ENCODE data around the gene KPNA6. TPM values are rescaled to one million over a fixed set of nuclear protein-coding genes. Genes with fewer than 3 reads are reported as not detected.

Gene KPNA6
- total and polyA plus RNA-seq, 2 of the 13 experiments (the other 11 are each of a cell fraction or from before 2014, with no cell fraction given): 22.0 to 47.5 TPM

DNA sequence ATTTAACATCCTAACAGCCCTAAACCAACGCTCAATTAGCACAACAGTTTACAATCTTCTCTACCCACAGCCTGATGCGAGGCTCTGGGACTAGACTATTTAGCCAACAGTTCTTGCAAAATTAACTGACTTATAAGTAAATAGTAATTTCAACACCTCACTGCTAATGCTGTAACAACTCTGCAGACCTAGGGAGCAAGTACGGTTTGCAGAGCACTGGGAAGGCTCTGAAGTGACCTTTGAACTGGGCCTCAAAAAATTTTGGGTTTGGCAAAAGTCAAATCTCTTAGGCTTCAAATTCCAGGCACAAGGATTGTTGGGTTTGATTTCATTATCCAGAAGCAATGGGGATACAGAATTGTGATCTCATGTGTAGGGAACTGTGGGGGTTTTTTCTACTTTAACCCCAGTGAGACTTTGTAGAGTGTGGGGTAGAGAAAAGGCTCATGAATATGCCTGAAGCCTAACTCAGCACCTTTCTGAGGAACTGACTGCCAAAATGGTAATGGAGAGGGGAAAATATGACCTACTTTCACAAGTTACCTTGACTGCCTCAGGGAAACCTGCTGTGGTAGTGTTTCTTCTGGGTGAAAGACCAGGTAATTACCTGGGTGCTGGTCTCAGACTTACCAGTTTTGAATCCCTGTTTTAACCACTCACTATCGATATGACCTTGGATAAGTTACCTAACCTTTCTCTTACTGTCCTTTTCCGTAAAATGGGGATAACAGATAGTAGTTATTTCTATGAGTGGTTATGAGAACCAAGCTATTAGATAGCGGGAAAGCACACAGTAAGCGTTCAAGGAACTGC, 70.7 kb downstream of the KPNA6 start (continued):
- TF ChIP-seq, protein P1, sequence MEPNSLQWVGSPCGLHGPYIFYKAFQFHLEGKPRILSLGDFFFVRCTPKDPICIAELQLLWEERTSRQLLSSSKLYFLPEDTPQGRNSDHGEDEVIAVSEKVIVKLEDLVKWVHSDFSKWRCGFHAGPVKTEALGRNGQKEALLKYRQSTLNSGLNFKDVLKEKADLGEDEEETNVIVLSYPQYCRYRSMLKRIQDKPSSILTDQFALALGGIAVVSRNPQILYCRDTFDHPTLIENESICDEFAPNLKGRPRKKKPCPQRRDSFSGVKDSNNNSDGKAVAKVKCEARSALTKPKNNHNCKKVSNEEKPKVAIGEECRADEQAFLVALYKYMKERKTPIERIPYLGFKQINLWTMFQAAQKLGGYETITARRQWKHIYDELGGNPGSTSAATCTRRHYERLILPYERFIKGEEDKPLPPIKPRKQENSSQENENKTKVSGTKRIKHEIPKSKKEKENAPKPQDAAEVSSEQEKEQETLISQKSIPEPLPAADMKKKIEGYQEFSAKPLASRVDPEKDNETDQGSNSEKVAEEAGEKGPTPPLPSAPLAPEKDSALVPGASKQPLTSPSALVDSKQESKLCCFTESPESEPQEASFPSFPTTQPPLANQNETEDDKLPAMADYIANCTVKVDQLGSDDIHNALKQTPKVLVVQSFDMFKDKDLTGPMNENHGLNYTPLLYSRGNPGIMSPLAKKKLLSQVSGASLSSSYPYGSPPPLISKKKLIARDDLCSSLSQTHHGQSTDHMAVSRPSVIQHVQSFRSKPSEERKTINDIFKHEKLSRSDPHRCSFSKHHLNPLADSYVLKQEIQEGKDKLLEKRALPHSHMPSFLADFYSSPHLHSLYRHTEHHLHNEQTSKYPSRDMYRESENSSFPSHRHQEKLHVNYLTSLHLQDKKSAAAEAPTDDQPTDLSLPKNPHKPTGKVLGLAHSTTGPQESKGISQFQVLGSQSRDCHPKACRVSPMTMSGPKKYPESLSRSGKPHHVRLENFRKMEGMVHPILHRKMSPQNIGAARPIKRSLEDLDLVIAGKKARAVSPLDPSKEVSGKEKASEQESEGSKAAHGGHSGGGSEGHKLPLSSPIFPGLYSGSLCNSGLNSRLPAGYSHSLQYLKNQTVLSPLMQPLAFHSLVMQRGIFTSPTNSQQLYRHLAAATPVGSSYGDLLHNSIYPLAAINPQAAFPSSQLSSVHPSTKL (CRISPR knock-in tag; IDR thresholded peaks at IDR 0.05): peak; percentile 71
- TF ChIP-seq ZFP36L1 (CRISPR knock-in tag; IDR thresholded peaks at IDR 0.05) (no peak), EZH2 (conservative IDR thresholded peaks at IDR 0.05; ENCODE audit: low read depth, low read length) (no peak), PCBP1 (IDR thresholded peaks at IDR 0.05; ENCODE audit: borderline replicate concordance, low read depth, low read length) (no peak), REPIN1 (CRISPR knock-in tag; IDR thresholded peaks at IDR 0.05; ENCODE audit: borderline replicate concordance, low read depth) (no peak), CENPBD1 (CRISPR knock-in tag; IDR thresholded peaks at IDR 0.05; ENCODE audit: borderline replicate concordance, low read depth) (no peak), FOXP4 (CRISPR knock-in tag; IDR thresholded peaks at IDR 0.05) (0 out of 2 replicates have a peak, but pooled peaks have one; percentile 39)
- TF ChIP-seq, protein P2, sequence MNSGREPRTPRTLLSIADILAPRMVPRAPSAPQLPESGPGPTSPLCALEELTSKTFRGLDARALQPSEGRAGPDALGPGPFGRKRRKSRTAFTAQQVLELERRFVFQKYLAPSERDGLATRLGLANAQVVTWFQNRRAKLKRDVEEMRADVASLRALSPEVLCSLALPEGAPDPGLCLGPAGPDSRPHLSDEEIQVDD (CRISPR knock-in tag; IDR thresholded peaks at IDR 0.05; ENCODE audit: borderline replicate concordance): no peak
- TF ChIP-seq, protein P3, sequence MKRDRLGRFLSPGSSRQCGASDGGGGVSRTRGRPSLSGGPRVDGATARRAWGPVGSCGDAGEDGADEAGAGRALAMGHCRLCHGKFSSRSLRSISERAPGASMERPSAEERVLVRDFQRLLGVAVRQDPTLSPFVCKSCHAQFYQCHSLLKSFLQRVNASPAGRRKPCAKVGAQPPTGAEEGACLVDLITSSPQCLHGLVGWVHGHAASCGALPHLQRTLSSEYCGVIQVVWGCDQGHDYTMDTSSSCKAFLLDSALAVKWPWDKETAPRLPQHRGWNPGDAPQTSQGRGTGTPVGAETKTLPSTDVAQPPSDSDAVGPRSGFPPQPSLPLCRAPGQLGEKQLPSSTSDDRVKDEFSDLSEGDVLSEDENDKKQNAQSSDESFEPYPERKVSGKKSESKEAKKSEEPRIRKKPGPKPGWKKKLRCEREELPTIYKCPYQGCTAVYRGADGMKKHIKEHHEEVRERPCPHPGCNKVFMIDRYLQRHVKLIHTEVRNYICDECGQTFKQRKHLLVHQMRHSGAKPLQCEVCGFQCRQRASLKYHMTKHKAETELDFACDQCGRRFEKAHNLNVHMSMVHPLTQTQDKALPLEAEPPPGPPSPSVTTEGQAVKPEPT (CRISPR knock-in tag; IDR thresholded peaks at IDR 0.05; ENCODE audit: low read depth): no peak
- TF ChIP-seq, protein P4, sequence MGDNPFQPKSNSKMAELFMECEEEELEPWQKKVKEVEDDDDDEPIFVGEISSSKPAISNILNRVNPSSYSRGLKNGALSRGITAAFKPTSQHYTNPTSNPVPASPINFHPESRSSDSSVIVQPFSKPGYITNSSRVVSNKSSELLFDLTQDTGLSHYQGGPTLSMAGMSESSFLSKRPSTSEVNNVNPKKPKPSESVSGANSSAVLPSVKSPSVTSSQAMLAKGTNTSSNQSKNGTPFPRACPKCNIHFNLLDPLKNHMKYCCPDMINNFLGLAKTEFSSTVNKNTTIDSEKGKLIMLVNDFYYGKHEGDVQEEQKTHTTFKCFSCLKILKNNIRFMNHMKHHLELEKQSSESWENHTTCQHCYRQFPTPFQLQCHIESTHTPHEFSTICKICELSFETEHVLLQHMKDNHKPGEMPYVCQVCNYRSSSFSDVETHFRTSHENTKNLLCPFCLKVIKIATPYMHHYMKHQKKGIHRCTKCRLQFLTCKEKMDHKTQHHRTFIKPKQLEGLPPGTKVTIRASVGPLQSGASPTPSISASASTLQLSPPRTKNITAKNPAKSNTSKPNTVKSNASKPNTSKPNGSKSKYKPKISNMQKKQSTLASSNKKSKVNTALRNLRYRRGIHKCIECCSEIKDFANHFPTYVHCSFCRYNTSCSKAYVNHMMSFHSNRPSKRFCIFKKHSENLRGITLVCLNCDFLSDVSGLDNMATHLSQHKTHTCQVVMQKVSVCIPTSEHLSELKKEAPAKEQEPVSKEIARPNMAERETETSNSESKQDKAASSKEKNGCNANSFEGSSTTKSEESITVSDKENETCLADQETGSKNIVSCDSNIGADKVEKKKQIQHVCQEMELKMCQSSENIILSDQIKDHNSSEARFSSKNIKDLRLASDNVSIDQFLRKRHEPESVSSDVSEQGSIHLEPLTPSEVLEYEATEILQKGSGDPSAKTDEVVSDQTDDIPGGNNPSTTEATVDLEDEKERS (CRISPR knock-in tag; IDR thresholded peaks at IDR 0.05): no peak
